Measurements from ENCODE around the gene RARA.
"Not testable (repeated sequence)": the region's sequence is repeated elsewhere in the genome, so short reads cannot be mapped to it uniquely, and the experiment has no call there.

RARA gene

GRCh38 chr17:40303708-40304551 lies 5.0 kb upstream of the RARA start:
- no peak overlapping the region for H3K27ac ChIP-seq
- H3K9ac ChIP-seq = peak overlapping the region in 3 of 11 experiments; percentile 3 to 18 (median 16); a peak in 2 of 22 replicates

GRCh38 chr17:40304552-40304863 lies 4.5 kb upstream of the RARA start:
- H3K4me1 ChIP-seq = peaks cover 48 to 62% (median 52%) of the 10 kb centered on the region in 10 experiments
- H3K4me2 ChIP-seq = peak overlapping the region in 6 of 11 experiments; percentile 22 to 72 (median 56); a peak in 9 of 22 replicates
- H3K9me3 ChIP-seq (replicated peaks in 1 of 11); H3K27ac ChIP-seq; H3K4me3 ChIP-seq; H3K27me3 ChIP-seq; H4K20me1 ChIP-seq; H3K9ac ChIP-seq: not testable (repeated sequence)
- peaks cover 0 to 59% (median 50%) of the 10 kb centered on the region in 11 experiments; a peak in 17 of 22 replicates for H3K36me3 ChIP-seq

More at GRCh38 chr17:40303708-40304551, 5.0 kb upstream of the RARA start:
- no peaks in the 10 kb centered on the region for H3K27me3 ChIP-seq
- peaks cover 0 to 9% (median 0%) of the 10 kb centered on the region in 11 experiments; a peak in 5 of 22 replicates for H4K20me1 ChIP-seq
- no peaks in the 10 kb centered on the region for H3K9me3 ChIP-seq (replicated peaks in 1 of 11)
- no peak overlapping the region for H3K4me3 ChIP-seq
- peaks cover 43 to 57% (median 47%) of the 10 kb centered on the region in 10 experiments for H3K4me1 ChIP-seq
- peak overlapping the region in 10 of 11 experiments; percentile 5 to 72 (median 34); a peak in 15 of 22 replicates for H3K4me2 ChIP-seq
- peaks cover 0 to 65% (median 56%) of the 10 kb centered on the region in 11 experiments; a peak in 18 of 22 replicates for H3K36me3 ChIP-seq
- no peak for TF ChIP-seq Cebpa-rat (IDR thresholded peaks at IDR 0.05)

- Histone ChIP-seq H3K36me3 (peaks cover 0 to 56% (median 47%) of the 10 kb centered on the region in 11 experiments; a peak in 17 of 22 replicates), H3K4me1 (peaks cover 52 to 66% (median 56%) of the 10 kb centered on the region in 10 experiments)
- H3K27me3 ChIP-seq; H3K27ac ChIP-seq; H3K9me3 ChIP-seq (replicated peaks in 1 of 11); H3K9ac ChIP-seq; H3K4me3 ChIP-seq; H3K4me2 ChIP-seq; H4K20me1 ChIP-seq: not testable (repeated sequence)
These were observed 4.1 kb upstream of the RARA start for GRCh38 chr17:40304866-40305265.

GRCh38 chr17:40306395-40306794 lies 2.6 kb upstream of the RARA start:
- Histone ChIP-seq H3K27ac (peak overlapping the region in 9 of 11 experiments; percentile 9 to 60 (median 49); a peak in 11 of 22 replicates), H3K9me3 (replicated peaks in 1 of 11) (no peaks in the 10 kb centered on the region), H3K27me3 (no peaks in the 10 kb centered on the region), H3K36me3 (peaks cover 0 to 40% (median 31%) of the 10 kb centered on the region in 11 experiments; a peak in 15 of 22 replicates), H3K9ac (peak overlapping the region in 8 of 11 experiments; percentile 9 to 50 (median 36); a peak in 9 of 22 replicates), H3K4me1 (peaks cover 67 to 81% (median 71%) of the 10 kb centered on the region in 10 experiments), H3K4me3 (no peak overlapping the region), H4K20me1 (peaks cover 0 to 9% (median 0%) of the 10 kb centered on the region in 11 experiments; a peak in 5 of 22 replicates), H3K4me2 (peak overlapping the region; percentile 87 to 99 (median 96))
- no peak for TF ChIP-seq Cebpa-rat (IDR thresholded peaks at IDR 0.05)

GRCh38 chr17:40307001-40307730 lies 1.8 kb upstream of the RARA start:
- H3K27me3 ChIP-seq = no peaks in the 10 kb centered on the region
- H3K4me3 ChIP-seq = peak overlapping the region in 3 of 10 experiments; percentile 6 to 15 (median 14); a peak in 2 of 20 replicates
- peaks cover 75 to 89% (median 79%) of the 10 kb centered on the region in 10 experiments for H3K4me1 ChIP-seq
- peak overlapping the region; percentile 9 to 59 (median 42); a peak in 14 of 22 replicates for H3K9ac ChIP-seq
- no peaks in the 10 kb centered on the region for H3K9me3 ChIP-seq (replicated peaks in 1 of 11)
- no peak for TF ChIP-seq Cebpa-rat (IDR thresholded peaks at IDR 0.05)
- H3K27ac ChIP-seq = peak overlapping the region in 10 of 11 experiments; percentile 9 to 60 (median 49); a peak in 18 of 22 replicates
- H4K20me1 ChIP-seq = peaks cover 0 to 8% (median 0%) of the 10 kb centered on the region in 11 experiments; a peak in 5 of 22 replicates
- H3K4me2 ChIP-seq = peak overlapping the region; percentile 87 to 99 (median 96)
- peaks cover 0 to 33% (median 24%) of the 10 kb centered on the region in 11 experiments; a peak in 15 of 22 replicates for H3K36me3 ChIP-seq

- peak overlapping the region in 1 of 10 experiments; percentile 15; a peak in 2 of 20 replicates for H3K4me3 ChIP-seq
- peaks cover 81 to 95% (median 85%) of the 10 kb centered on the region in 10 experiments for H3K4me1 ChIP-seq
- H3K9ac ChIP-seq = peak overlapping the region in 10 of 11 experiments; percentile 6 to 59 (median 27); a peak in 10 of 22 replicates
- H3K4me2 ChIP-seq = peak overlapping the region; percentile 87 to 99 (median 96)
- no peaks in the 10 kb centered on the region for H3K9me3 ChIP-seq (replicated peaks in 1 of 11)
- H4K20me1 ChIP-seq = peaks cover 0 to 8% (median 0%) of the 10 kb centered on the region in 11 experiments; a peak in 4 of 22 replicates
- H3K27ac ChIP-seq = peak overlapping the region in 10 of 11 experiments; percentile 9 to 60 (median 49); a peak in 17 of 22 replicates
- no peak for TF ChIP-seq Cebpa-rat (IDR thresholded peaks at IDR 0.05)
- peaks cover 0 to 26% (median 17%) of the 10 kb centered on the region in 11 experiments; a peak in 11 of 22 replicates for H3K36me3 ChIP-seq
- H3K27me3 ChIP-seq = no peaks in the 10 kb centered on the region
These were observed 1.2 kb upstream of the RARA start for GRCh38 chr17:40307740-40308239.

GRCh38 chr17:40309949-40310510 lies 1.1 kb downstream of the RARA start:
- H3K27me3 ChIP-seq = no peaks in the 10 kb centered on the region
- H3K4me3 ChIP-seq = peak overlapping the region in 8 of 10 experiments; percentile 48 to 64 (median 54); a peak in 11 of 20 replicates
- H3K36me3 ChIP-seq = peaks cover 0 to 5% (median under 1%) of the 10 kb centered on the region in 11 experiments; a peak in 6 of 22 replicates
- H4K20me1 ChIP-seq = peaks cover 0 to 8% (median 0%) of the 10 kb centered on the region in 11 experiments; a peak in 2 of 22 replicates
- H3K4me1 ChIP-seq = peaks cover 89 to 97% (median 92%) of the 10 kb centered on the region in 10 experiments
- H3K9me3 ChIP-seq (replicated peaks in 1 of 11) = no peaks in the 10 kb centered on the region
- peak overlapping the region in 7 of 11 experiments; percentile 52 to 72 (median 63); a peak in 6 of 22 replicates for H3K9ac ChIP-seq
- peak overlapping the region; percentile 87 to 99 (median 96) for H3K4me2 ChIP-seq
- TF ChIP-seq Cebpa-rat (IDR thresholded peaks at IDR 0.05) = no peak
- H3K27ac ChIP-seq = peak overlapping the region in 5 of 11 experiments; percentile 4 to 71 (median 32); a peak in 6 of 22 replicates
